ENCODE data around the gene SEPTIN12.

Gene SEPTIN12

GRCh38 chr16:4783251-4783950, 4.7 kb downstream of the SEPTIN12 start:
- DNase-seq: no peak

GRCh38 chr16:4780235-4780634, 7.9 kb downstream of the SEPTIN12 start:
- DNase-seq: no peak

- no peak for DNase-seq
Measured at GRCh38 chr16:4778050-4778392, 10.1 kb downstream of the SEPTIN12 start.

GRCh38 chr16:4777339-4778049, 10.7 kb downstream of the SEPTIN12 start:
- DNase-seq: no peak

GRCh38 chr16:4776141-4776705, 11.9 kb downstream of the SEPTIN12 start:
- DNase-seq: no peak

GRCh38 chr16:4775005-4775404, 13.1 kb downstream of the SEPTIN12 start:
- no peak for DNase-seq

GRCh38 chr16:4772351-4772750, 15.8 kb downstream of the SEPTIN12 start:
- DNase-seq: no peak

- DNase-seq: no peak
Measured at GRCh38 chr16:4771646-4772045, 16.5 kb downstream of the SEPTIN12 start.

- DNase-seq: no peak
Measured at GRCh38 chr16:4769306-4769638, 18.9 kb downstream of the SEPTIN12 start.

- peak; percentile 90 to 96 for DNase-seq
Measured at GRCh38 chr16:4768549-4769305, 19.4 kb downstream of the SEPTIN12 start.

- DNase-seq: peak in 1 of 2 donors; percentile 24
Measured at GRCh38 chr16:4767872-4768548, 20.1 kb downstream of the SEPTIN12 start.

- peak; percentile 98 to 99 for DNase-seq
Measured at GRCh38 chr16:4766875-4767628, 21.1 kb downstream of the SEPTIN12 start, which contains the start of gene ZNF500. TSS of gene ZNF500 (minus strand) at chr16:4767162. CDS start at chr16:4765978, 1,184 bp downstream.

GRCh38 chr16:4765511-4766474, 22.4 kb downstream of the SEPTIN12 start:
- no peak for DNase-seq

- no peak for DNase-seq
Measured at GRCh38 chr16:4763791-4764190, 24.4 kb downstream of the SEPTIN12 start.

GRCh38 chr16:4762205-4762604, 25.9 kb downstream of the SEPTIN12 start:
- DNase-seq: no peak

GRCh38 chr16:4760221-4760910, 27.8 kb downstream of the SEPTIN12 start:
- no peak for DNase-seq

- no peak for DNase-seq
Measured at GRCh38 chr16:4755687-4756086, 32.5 kb downstream of the SEPTIN12 start.

- no peak for DNase-seq
Measured at GRCh38 chr16:4754865-4755264, 33.3 kb downstream of the SEPTIN12 start.

GRCh38 chr16:4753227-4753626, 34.9 kb downstream of the SEPTIN12 start:
- DNase-seq: no peak
